OCI-LY7 (cell line): ENCODE measurements around the gene LCOR. TPM values are rescaled to one million over a fixed set of nuclear protein-coding genes. Genes with fewer than 3 reads are reported as not detected.

ENCODE experiments used
- BruUV-seq: library from RNA; stranded (reverse); fragments of 400-500 nt; replicated peaks from 2 replicates; lab custom pipeline; 2021; lab: Mats Ljungman, UMichigan
- CTCF ChIA-PET: fragments of 300-600 bp; sonication (Branson Sonifier 250); formaldehyde crosslinking; loops from one replicate; lab custom pipeline; 2022; ENCODE audit warnings: antibody characterized with exemption; ENCODE audit not compliant: unreplicated experiment; lab: Charles Lee
- POLR2A ChIA-PET: fragments of 300-600 bp; sonication (Branson Sonifier 250); formaldehyde crosslinking; loops from one replicate; lab custom pipeline; 2022; ENCODE audit warnings: antibody characterized with exemption; lab: Charles Lee
- DNase-seq: peaks from one replicate; pipeline ENCODE4 v3.0.0-alpha.2; 2015; ENCODE audit warnings: low spot score
- H2AFZ ChIP-seq: fragments of 200-600 bp; sonication (generic), shearing (Covaris generic); 2 replicates; pipeline ENCODE4 v1.6.1; 2014; ENCODE audit warnings: mild to moderate bottlenecking, antibody characterized with exemption, low read length, moderate library complexity
- H3K27ac ChIP-seq: fragments of 200-600 bp; sonication (generic); 2 replicates; pipeline ENCODE4 v1.5.1; 2014; ENCODE audit warnings: mixed run types, low read depth, mild to moderate bottlenecking, moderate library complexity, low read length, inconsistent platforms; ENCODE audit not compliant: poor library complexity, severe bottlenecking
- H3K36me3 ChIP-seq: fragments of 200-600 bp; sonication (generic); 2 replicates; pipeline ENCODE4 v1.6.1; 2014; ENCODE audit warnings: mild to moderate bottlenecking, antibody characterized with exemption, low read length, moderate library complexity, mixed read lengths; ENCODE audit not compliant: insufficient read depth
- H3K4me1 ChIP-seq: fragments of 200-600 bp; sonication (generic); 2 replicates; pipeline ENCODE4 v1.5.1; 2014; ENCODE audit warnings: mild to moderate bottlenecking, low read length; ENCODE audit not compliant: insufficient read depth, poor library complexity, severe bottlenecking
- H3K4me2 ChIP-seq: fragments of 200-600 bp; sonication (generic); 2 replicates; pipeline ENCODE4 v1.6.1; 2014; ENCODE audit warnings: mild to moderate bottlenecking, low read length
- H3K4me3 ChIP-seq: fragments of 200-600 bp; sonication (generic); 2 replicates; pipeline ENCODE4 v1.5.1; 2014; ENCODE audit warnings: mild to moderate bottlenecking, low read depth, low read length; ENCODE audit not compliant: poor library complexity, severe bottlenecking
- H3K79me2 ChIP-seq: fragments of 200-600 bp; sonication (generic); 2 replicates; pipeline ENCODE4 v1.6.1; 2016; ENCODE audit warnings: low read depth, mild to moderate bottlenecking, low read length, moderate library complexity, mixed read lengths; ENCODE audit not compliant: insufficient read depth
- H3K9me2 ChIP-seq: fragments of 200-600 bp; sonication (generic); 2 replicates; pipeline ENCODE4 v1.6.1; 2016; ENCODE audit warnings: mild to moderate bottlenecking, low read length, mixed read lengths; ENCODE audit not compliant: insufficient read depth
- H3K9me3 ChIP-seq: fragments of 200-600 bp; sonication (generic); 2 replicates; pipeline ENCODE4 v1.6.1; 2014; ENCODE audit warnings: mild to moderate bottlenecking, mixed run types, low read length, mixed read lengths
- H4K20me1 ChIP-seq: fragments of 200-600 bp; sonication (generic); 2 replicates; pipeline ENCODE4 v1.6.1; 2014; ENCODE audit warnings: mild to moderate bottlenecking, antibody characterized with exemption, low read length, moderate library complexity, mixed read lengths; ENCODE audit not compliant: insufficient read depth
- CTCF ChIP-seq: fragments of 200-600 bp; sonication (generic); conservative IDR thresholded peaks from 2 replicates; pipeline ENCODE4 v1.5.1; 2014; ENCODE audit warnings: mild to moderate bottlenecking, antibody characterized with exemption, low read length, moderate library complexity, mixed read lengths
- EZH2phosphoT487 ChIP-seq: fragments of 200-600 bp; sonication (generic); IDR thresholded peaks from 2 replicates; pipeline ENCODE4 v1.6.1; 2018; ENCODE audit warnings: low read depth, borderline replicate concordance, mild to moderate bottlenecking, mixed run types, antibody characterized with exemption, low read length, moderate library complexity, mixed read lengths
- intact Hi-C: fragments of 100-400 bp; cut with micrococcal nuclease; formaldehyde crosslinking; loops from one replicate; pipeline ENCODE4 v1.10.0; 2022; ENCODE audit not compliant: unreplicated experiment
- total RNA-seq, 2 experiments: library from RNA; depleted of rRNA in 1 of 2; stranded (reverse); fragments of >200 nt in 1 of 2; shearing (Covaris generic) in 1 of 2; gene quantifications; 2 replicates each; pipeline ENCODE4 v1.2.3, GENCODE V29; 2014 to 2022

LCOR gene
- total RNA-seq, 2 experiments from 2014 or later: 17.1 to 58.4 TPM

GRCh38 chr10:97015240-97015639, 183.1 kb downstream of the LCOR start:
- no TSS peak for BruUV-seq
- H3K36me3 ChIP-seq: no peaks in the 10 kb centered on the region
- intact Hi-C loops: no loop called here
- DNase-seq: no peak
- no peaks in the 10 kb centered on the region for H3K9me2 ChIP-seq
- no peak overlapping the region for H3K4me2 ChIP-seq
- TF ChIP-seq CTCF (no peak), EZH2phosphoT487 (no peak)
- H3K4me3 ChIP-seq: no peak overlapping the region
- H3K79me2 ChIP-seq: no peaks in the 10 kb centered on the region
- CTCF ChIA-PET: no interaction called here
- no peaks in the 10 kb centered on the region for H4K20me1 ChIP-seq
- no peak overlapping the region for H3K27ac ChIP-seq
- no peak overlapping the region for H2AFZ ChIP-seq
- peaks cover 23% of the 10 kb centered on the region for H3K4me1 ChIP-seq
- POLR2A ChIA-PET: no interaction called here
- no peaks in the 10 kb centered on the region for H3K9me3 ChIP-seq

GRCh38 chr10:97016728-97017473, 184.8 kb downstream of the LCOR start:
- H3K9me2 ChIP-seq: no peaks in the 10 kb centered on the region
- H3K79me2 ChIP-seq: no peaks in the 10 kb centered on the region
- H3K4me3 ChIP-seq: peak overlapping the region; percentile 51
- peak overlapping the region; percentile 22 for H3K27ac ChIP-seq
- H3K9me3 ChIP-seq: no peaks in the 10 kb centered on the region
- H3K36me3 ChIP-seq: no peaks in the 10 kb centered on the region
- H4K20me1 ChIP-seq: no peaks in the 10 kb centered on the region
- intact Hi-C loops: no loop called here
- POLR2A ChIA-PET: interaction anchor here (0.5 to 1.4 kb wide), 4 partner anchors 8 to 139 kb away, joined by 3 to 7 read pairs (median 5); no protein-coding TSS in a partner anchor
- no TSS peak for BruUV-seq
- CTCF ChIA-PET: interaction anchor here (1.2 kb wide), 1 partner anchor 8 kb away, joined by 4 read pairs; no protein-coding TSS in a partner anchor
- DNase-seq: peak; percentile 59
- H3K4me1 ChIP-seq: peaks cover 40% of the 10 kb centered on the region
- TF ChIP-seq CTCF: no peak
- no peak for TF ChIP-seq EZH2phosphoT487
- peak overlapping the region; percentile 79 for H3K4me2 ChIP-seq
- peak overlapping the region; percentile 65 for H2AFZ ChIP-seq

- H3K4me2 ChIP-seq: peak overlapping the region; percentile 79
- TF ChIP-seq EZH2phosphoT487 (no peak), CTCF (no peak)
- H2AFZ ChIP-seq: peak overlapping the region; percentile 65; the same call in 1 of the 2 replicates
- no peak overlapping the region for H3K27ac ChIP-seq
- H3K9me3 ChIP-seq: no peaks in the 10 kb centered on the region
- peaks cover 46% of the 10 kb centered on the region for H3K4me1 ChIP-seq
- no peak overlapping the region for H3K4me3 ChIP-seq
- DNase-seq: no peak
- no peaks in the 10 kb centered on the region for H3K79me2 ChIP-seq
- intact Hi-C loops: no loop called here
- CTCF ChIA-PET: no interaction called here
- POLR2A ChIA-PET: interaction anchor here (0.5 to 1.4 kb wide), 4 partner anchors 7 to 199 kb away, joined by 3 to 6 read pairs (median 4); no protein-coding TSS in a partner anchor
- BruUV-seq: no TSS peak
- no peaks in the 10 kb centered on the region for H4K20me1 ChIP-seq
- no peaks in the 10 kb centered on the region for H3K36me3 ChIP-seq
- no peaks in the 10 kb centered on the region for H3K9me2 ChIP-seq
Observed at GRCh38 chr10:97017474-97017903, 185.4 kb downstream of the LCOR start.
